H4 (cell line): ENCODE results near the gene RYR2. TPM values are rescaled to one million over a fixed set of nuclear protein-coding genes. Genes with fewer than 3 reads are reported as not detected.
"Not testable (repeated sequence)": the region's sequence is repeated elsewhere in the genome, so short reads cannot be mapped to it uniquely, and the experiment has no call there.

ENCODE experiments used
- DNase-seq: peaks from one replicate; pipeline ENCODE4 v3.0.0-alpha.2; 2015; ENCODE audit warnings: low spot score
- total RNA-seq: library from RNA; depleted of rRNA; stranded (reverse); fragments of >200 nt; shearing (Covaris generic); gene quantifications from 2 replicates; pipeline ENCODE4 v1.2.3, GENCODE V29; 2014

RYR2 gene
- total RNA-seq, 1 experiment from 2014 or later, result 1.7 TPM

- DNase-seq, result no peak
Observed at GRCh38 chr1:237340892-237341291, 298.9 kb downstream of the RYR2 start.

- no peak for DNase-seq
Observed at GRCh38 chr1:237341391-237341790, 299.4 kb downstream of the RYR2 start.

GRCh38 chr1:237342730-237343129, 300.7 kb downstream of the RYR2 start:
- DNase-seq, result no peak

GRCh38 chr1:237352747-237353146, 310.8 kb downstream of the RYR2 start:
- DNase-seq, result no peak

- no peak for DNase-seq
Observed at GRCh38 chr1:237353918-237354317, 311.9 kb downstream of the RYR2 start.

- no peak for DNase-seq
Observed at GRCh38 chr1:237355022-237355421, 313.0 kb downstream of the RYR2 start.

GRCh38 chr1:237358555-237358954, 316.6 kb downstream of the RYR2 start:
- DNase-seq, result no peak

GRCh38 chr1:237367758-237368157, 325.8 kb downstream of the RYR2 start:
- no peak for DNase-seq

- not testable (repeated sequence) for DNase-seq
Observed at GRCh38 chr1:237371477-237371876, 329.5 kb downstream of the RYR2 start.

- DNase-seq, result no peak
Observed at GRCh38 chr1:237383791-237384190, 341.8 kb downstream of the RYR2 start.

GRCh38 chr1:237384213-237384612, 342.2 kb downstream of the RYR2 start:
- DNase-seq, result no peak

GRCh38 chr1:237386362-237387143, 344.6 kb downstream of the RYR2 start:
- peak; percentile 31 for DNase-seq

GRCh38 chr1:237387144-237387505, 345.1 kb downstream of the RYR2 start:
- DNase-seq, result no peak

- DNase-seq, result no peak
Observed at GRCh38 chr1:237390823-237391222, 348.8 kb downstream of the RYR2 start.

- DNase-seq, result no peak
Observed at GRCh38 chr1:237393632-237394031, 351.6 kb downstream of the RYR2 start.

GRCh38 chr1:237394281-237394680, 352.3 kb downstream of the RYR2 start:
- DNase-seq, result no peak

GRCh38 chr1:237396426-237396825, 354.4 kb downstream of the RYR2 start:
- no peak for DNase-seq

GRCh38 chr1:237398751-237399150, 356.8 kb downstream of the RYR2 start:
- DNase-seq, result no peak

- DNase-seq, result no peak
Observed at GRCh38 chr1:237405912-237406311, 363.9 kb downstream of the RYR2 start.

- peak; percentile 64 for DNase-seq
Observed at GRCh38 chr1:237411621-237412020, 369.6 kb downstream of the RYR2 start.

GRCh38 chr1:237416924-237417655, 375.1 kb downstream of the RYR2 start:
- DNase-seq, result no peak

- DNase-seq, result no peak
Observed at GRCh38 chr1:237428809-237429208, 386.8 kb downstream of the RYR2 start.

- no peak for DNase-seq
Observed at GRCh38 chr1:237429252-237429651, 387.3 kb downstream of the RYR2 start.
